HepG2 (cell line): Measurements from ENCODE around the gene OR13C3. TPM values are rescaled to one million over a fixed set of nuclear protein-coding genes. Genes with fewer than 3 reads are reported as not detected.

ENCODE experiments used
- CBX5 ChIP-seq: sonication (generic); formaldehyde crosslinking; IDR thresholded peaks from 2 replicates; pipeline ENCODE4 v1.4.0; 2020; ENCODE audit warnings: missing genetic modification reagents, borderline replicate concordance
- GPN1 ChIP-seq: sonication (generic); formaldehyde crosslinking; IDR thresholded peaks from 2 replicates; pipeline ENCODE4 v1.5.1; 2020; ENCODE audit warnings: missing genetic modification reagents, borderline replicate concordance
- HOXA9 ChIP-seq: sonication (generic); formaldehyde crosslinking; IDR thresholded peaks from 2 replicates; pipeline ENCODE4 v1.8.1; 2022; ENCODE audit warnings: missing genetic modification reagents, mild to moderate bottlenecking, moderate library complexity, borderline replicate concordance
- SIX4 ChIP-seq: sonication (generic); formaldehyde crosslinking; IDR thresholded peaks from 2 replicates; pipeline ENCODE4 v1.4.0; 2020; ENCODE audit warnings: missing genetic modification reagents
- ZNF143 ChIP-seq: sonication (generic); formaldehyde crosslinking; IDR thresholded peaks from 2 replicates; pipeline ENCODE4 v1.4.0; 2020; ENCODE audit warnings: missing genetic modification reagents
- ZNF333 ChIP-seq: sonication (generic); formaldehyde crosslinking; IDR thresholded peaks from 2 replicates; pipeline ENCODE4 v1.4.0; 2020; ENCODE audit warnings: mild to moderate bottlenecking, missing genetic modification reagents, borderline replicate concordance
- ZSCAN21 ChIP-seq: sonication (generic); formaldehyde crosslinking; IDR thresholded peaks from 2 replicates; pipeline ENCODE4 v1.8.0; 2022; ENCODE audit warnings: mild to moderate bottlenecking, missing genetic modification reagents, moderate library complexity, borderline replicate concordance
- ZZZ3 ChIP-seq: sonication (generic); formaldehyde crosslinking; IDR thresholded peaks from 2 replicates; pipeline ENCODE4 v1.4.0; 2020; ENCODE audit warnings: missing genetic modification reagents, mild to moderate bottlenecking, borderline replicate concordance
- polyA plus RNA-seq, 8 experiments: library from polyadenylated mRNA; depleted of rRNA in 3 of 8; stranded (reverse) in 7 of 8; unstranded in 1 of 8; fragments of >200 nt; fragmentation: Illumina TruSeq in 4 of 8; extraction: Trizol in 4 of 8; gene quantifications; 2 replicates each; pipeline versions ENCODE4 v1.2.1 to v1.2.3, GENCODE V29; 2011 to 2016; ENCODE audit warnings: low read depth in 4 of 8, missing spikeins in 1 of 8, mixed read lengths in 1 of 8; ENCODE audit not compliant: insufficient read depth in 1 of 8
- total RNA-seq, 5 experiments: library from RNA; depleted of rRNA; stranded (reverse); fragments of >200 nt; fragmentation: Illumina TruSeq; extraction: Trizol; gene quantifications; 2 replicates each; pipeline ENCODE4 v1.2.3, GENCODE V29; 2016; ENCODE audit warnings: low read depth in 1 of 5
- TF ChIP-seq, protein P1 (sequence below): IDR thresholded peaks from 2 replicates; pipeline ENCODE4 v1.6.1; 2016
- TF ChIP-seq, protein P2 (sequence below): sonication (generic); formaldehyde crosslinking; IDR thresholded peaks from 2 replicates; pipeline ENCODE4 v1.5.0; 2020; ENCODE audit warnings: mild to moderate bottlenecking, low read depth, missing genetic modification reagents, borderline replicate concordance
- TF ChIP-seq, protein P3 (sequence below): sonication (generic); formaldehyde crosslinking; IDR thresholded peaks from 2 replicates; pipeline ENCODE4 v1.8.0; 2022; ENCODE audit warnings: mild to moderate bottlenecking, missing genetic modification reagents; ENCODE audit not compliant: insufficient replicate concordance

OR13C3 gene
- total and polyA plus RNA-seq, 2 of the 13 experiments (the other 11 are each of a cell fraction or from before 2014, with no cell fraction given): not detected

DNA sequence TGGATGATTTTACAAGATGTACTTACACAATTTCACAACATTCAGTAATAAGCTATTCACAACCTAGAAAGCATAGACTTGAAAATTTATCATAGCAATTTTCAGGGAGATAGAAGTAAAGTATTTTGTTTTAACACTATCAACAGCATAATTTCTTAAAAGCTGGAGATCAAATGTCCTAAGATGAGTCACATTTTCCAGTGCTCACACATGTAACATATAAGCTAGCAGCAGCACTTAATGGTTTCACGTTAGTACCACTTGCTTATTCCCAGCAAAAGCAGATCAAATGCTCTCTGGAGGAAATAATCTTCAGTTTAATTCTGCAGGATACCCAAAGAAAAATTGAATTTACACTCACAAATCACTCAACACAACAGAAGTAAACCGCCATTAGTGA is 38.8 kb upstream of the OR13C3 start (continued):
- TF ChIP-seq, protein P1, sequence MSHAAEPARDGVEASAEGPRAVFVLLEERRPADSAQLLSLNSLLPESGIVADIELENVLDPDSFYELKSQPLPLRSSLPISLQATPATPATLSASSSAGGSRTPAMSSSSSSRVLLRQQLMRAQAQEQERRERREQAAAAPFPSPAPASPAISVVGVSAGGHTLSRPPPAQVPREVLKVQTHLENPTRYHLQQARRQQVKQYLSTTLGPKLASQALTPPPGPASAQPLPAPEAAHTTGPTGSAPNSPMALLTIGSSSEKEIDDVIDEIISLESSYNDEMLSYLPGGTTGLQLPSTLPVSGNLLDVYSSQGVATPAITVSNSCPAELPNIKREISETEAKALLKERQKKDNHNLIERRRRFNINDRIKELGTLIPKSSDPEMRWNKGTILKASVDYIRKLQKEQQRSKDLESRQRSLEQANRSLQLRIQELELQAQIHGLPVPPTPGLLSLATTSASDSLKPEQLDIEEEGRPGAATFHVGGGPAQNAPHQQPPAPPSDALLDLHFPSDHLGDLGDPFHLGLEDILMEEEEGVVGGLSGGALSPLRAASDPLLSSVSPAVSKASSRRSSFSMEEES (CRISPR knock-in tag): no peak
- TF ChIP-seq SIX4 (CRISPR knock-in tag) (no peak), ZZZ3 (CRISPR knock-in tag) (no peak), ZNF333 (no peak), GPN1 (CRISPR knock-in tag) (no peak), HOXA9 (no peak), CBX5 (CRISPR knock-in tag) (no peak), ZNF143 (no peak), ZSCAN21 (CRISPR knock-in tag) (no peak)
- TF ChIP-seq, protein P2, sequence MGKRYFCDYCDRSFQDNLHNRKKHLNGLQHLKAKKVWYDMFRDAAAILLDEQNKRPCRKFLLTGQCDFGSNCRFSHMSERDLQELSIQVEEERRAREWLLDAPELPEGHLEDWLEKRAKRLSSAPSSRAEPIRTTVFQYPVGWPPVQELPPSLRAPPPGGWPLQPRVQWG (CRISPR knock-in tag): no peak
- TF ChIP-seq, protein P3, sequence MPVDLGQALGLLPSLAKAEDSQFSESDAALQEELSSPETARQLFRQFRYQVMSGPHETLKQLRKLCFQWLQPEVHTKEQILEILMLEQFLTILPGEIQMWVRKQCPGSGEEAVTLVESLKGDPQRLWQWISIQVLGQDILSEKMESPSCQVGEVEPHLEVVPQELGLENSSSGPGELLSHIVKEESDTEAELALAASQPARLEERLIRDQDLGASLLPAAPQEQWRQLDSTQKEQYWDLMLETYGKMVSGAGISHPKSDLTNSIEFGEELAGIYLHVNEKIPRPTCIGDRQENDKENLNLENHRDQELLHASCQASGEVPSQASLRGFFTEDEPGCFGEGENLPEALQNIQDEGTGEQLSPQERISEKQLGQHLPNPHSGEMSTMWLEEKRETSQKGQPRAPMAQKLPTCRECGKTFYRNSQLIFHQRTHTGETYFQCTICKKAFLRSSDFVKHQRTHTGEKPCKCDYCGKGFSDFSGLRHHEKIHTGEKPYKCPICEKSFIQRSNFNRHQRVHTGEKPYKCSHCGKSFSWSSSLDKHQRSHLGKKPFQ (CRISPR knock-in tag): no peak
